Astrocyte of the cerebellum (primary cell): ENCODE results near the gene TMEM82.

Experiments
- DNase-seq: peaks from one replicate; pipeline ENCODE4 v3.0.0-alpha.2; 2011; ENCODE audit warnings: low read depth
- H3K4me3 ChIP-seq: 2 replicates; pipeline ENCODE4 v1.5.1; 2011; ENCODE audit warnings: mild to moderate bottlenecking, low read depth, low read length, moderate library complexity
- in situ Hi-C: cut with HindIII; loops from 2 replicates; pipeline ENCODE4 v1.10.0; 2017; ENCODE audit warnings: low sequenced_read_pairs
- TF ChIP-seq, protein P1 (sequence below): IDR thresholded peaks from 2 replicates; pipeline ENCODE4 v1.5.1; 2012; ENCODE audit warnings: low read length, low read depth, moderate library complexity, mild to moderate bottlenecking; ENCODE audit errors: missing control alignments

TMEM82 gene

DNA sequence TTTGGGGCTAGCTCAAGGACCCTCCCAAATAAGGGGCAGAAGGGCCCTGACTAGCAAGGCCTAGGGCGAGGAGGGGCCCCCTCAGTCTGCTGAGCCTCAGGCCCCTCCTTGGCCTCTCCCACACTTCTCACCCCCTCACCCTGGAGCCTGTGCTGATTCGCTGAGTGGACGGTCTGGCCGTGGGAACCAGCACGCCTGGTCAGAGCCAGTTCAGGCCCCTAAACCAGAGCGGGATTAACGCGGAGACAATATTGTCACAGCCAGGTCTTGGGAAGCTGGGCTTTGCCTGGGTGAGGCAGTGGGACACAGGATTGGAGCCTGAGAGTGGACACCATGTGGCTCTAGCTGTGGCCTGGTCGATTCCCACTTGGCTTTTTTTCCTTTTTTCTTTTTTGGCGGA is 11.5 kb downstream of the TMEM82 start:
- TF ChIP-seq, protein P1, sequence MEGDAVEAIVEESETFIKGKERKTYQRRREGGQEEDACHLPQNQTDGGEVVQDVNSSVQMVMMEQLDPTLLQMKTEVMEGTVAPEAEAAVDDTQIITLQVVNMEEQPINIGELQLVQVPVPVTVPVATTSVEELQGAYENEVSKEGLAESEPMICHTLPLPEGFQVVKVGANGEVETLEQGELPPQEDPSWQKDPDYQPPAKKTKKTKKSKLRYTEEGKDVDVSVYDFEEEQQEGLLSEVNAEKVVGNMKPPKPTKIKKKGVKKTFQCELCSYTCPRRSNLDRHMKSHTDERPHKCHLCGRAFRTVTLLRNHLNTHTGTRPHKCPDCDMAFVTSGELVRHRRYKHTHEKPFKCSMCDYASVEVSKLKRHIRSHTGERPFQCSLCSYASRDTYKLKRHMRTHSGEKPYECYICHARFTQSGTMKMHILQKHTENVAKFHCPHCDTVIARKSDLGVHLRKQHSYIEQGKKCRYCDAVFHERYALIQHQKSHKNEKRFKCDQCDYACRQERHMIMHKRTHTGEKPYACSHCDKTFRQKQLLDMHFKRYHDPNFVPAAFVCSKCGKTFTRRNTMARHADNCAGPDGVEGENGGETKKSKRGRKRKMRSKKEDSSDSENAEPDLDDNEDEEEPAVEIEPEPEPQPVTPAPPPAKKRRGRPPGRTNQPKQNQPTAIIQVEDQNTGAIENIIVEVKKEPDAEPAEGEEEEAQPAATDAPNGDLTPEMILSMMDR = no peak
- in situ Hi-C loops = no loop called here
- no peak overlapping the region for H3K4me3 ChIP-seq
- no peak for DNase-seq

DNA sequence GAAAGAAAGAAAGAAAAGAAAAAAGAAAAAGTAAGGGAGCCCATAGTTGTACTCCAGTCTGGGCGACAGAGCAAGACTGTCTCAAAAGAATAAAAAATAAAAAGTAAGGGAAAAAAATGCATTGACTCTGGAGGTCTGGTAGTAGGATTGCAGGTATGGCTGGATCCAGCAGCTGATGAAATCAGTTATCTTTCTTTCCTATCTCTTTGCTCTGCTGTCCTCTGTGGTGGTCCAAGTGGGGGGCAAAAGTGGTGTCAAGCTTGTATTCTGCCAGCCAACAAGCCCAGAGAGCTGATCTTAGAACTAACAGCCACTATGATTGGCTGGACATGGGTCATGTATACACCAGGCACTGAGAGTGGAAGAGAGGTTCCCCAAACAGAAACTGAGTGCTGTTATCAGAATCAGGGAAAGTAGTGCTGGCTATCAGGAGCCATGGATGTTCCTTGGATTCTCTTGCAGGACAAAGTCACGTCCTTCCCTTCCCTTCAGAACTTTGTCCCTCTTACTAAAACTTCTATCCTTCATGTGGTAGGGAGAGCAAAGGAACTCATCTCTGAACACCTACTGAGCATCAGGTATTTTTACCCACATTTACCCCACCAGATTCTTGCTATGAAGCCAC is 12.8 kb downstream of the TMEM82 start:
- in situ Hi-C loops = no loop called here
- DNase-seq = no peak
- no peak overlapping the region for H3K4me3 ChIP-seq
- TF ChIP-seq, protein P1 = no peak

DNA sequence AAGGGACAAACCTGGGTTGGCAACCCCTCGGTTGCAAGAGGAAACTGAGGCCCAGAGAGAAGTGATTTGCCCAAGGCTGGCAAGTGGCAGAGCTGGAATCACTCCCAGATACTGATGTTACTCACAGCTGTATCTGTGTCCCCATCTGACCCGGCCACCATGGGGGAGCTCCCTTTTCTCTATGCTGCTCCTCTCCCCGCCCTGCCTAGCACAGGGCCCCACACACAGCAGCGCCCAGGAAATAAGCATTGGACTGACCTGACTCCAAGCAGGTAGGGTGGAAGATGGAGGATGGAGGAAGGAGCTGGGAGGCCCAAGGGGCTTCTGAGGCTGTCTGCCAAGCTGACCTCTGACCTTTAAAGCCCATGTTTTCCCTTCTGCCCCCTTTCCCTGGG is 13.3 kb downstream of the TMEM82 start:
- in situ Hi-C loops = no loop called here
- TF ChIP-seq, protein P1 = no peak

DNA sequence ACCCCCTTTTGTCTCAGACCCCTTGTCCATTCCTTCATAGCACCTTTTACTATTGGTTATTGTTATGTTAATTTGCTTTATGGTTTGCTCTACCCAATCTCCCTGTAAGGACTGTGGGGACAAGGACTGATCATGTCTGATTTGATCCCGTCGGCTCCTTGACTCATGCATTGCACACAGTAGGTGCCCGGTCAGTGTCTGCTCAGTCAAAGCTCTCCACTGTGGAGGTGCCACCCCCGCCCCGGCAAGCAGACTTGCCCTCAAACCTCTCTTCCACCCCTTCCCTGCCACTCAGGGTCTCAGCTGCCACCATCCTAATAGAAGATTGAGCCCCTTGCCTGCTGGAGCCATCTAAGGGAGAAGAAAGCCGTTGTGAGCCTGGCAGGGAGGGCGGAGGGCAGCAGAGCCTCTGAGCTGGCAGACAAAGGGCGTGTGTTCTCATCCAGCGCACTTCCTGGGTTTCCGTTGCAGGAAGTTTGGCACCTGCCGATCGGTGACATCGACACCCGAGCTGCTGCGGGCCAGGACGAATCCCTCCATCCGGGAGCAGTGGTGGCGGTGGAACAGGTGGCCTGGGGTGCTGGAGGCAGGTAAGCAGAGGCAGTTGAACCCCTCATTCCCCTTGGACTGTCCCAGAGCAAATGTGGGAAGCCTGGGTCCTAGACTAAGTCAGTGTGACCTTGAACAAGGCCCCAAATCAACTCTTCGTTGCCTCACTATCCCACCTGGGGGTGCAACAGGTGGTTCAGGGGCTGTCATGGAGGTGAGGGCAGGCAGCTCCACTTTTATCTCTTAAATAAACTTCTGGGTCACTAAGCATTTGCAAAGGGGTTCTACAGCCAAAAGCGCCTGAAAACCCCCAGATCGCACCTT is 14.1 kb downstream of the TMEM82 start:
- in situ Hi-C loops = no loop called here
- no peak overlapping the region for H3K4me3 ChIP-seq
- TF ChIP-seq, protein P1 = no peak
- DNase-seq = no peak

More for the DNA sequence above, 13.3 kb downstream of the TMEM82 start:
- H3K4me3 ChIP-seq = no peak overlapping the region
- no peak for DNase-seq

DNA sequence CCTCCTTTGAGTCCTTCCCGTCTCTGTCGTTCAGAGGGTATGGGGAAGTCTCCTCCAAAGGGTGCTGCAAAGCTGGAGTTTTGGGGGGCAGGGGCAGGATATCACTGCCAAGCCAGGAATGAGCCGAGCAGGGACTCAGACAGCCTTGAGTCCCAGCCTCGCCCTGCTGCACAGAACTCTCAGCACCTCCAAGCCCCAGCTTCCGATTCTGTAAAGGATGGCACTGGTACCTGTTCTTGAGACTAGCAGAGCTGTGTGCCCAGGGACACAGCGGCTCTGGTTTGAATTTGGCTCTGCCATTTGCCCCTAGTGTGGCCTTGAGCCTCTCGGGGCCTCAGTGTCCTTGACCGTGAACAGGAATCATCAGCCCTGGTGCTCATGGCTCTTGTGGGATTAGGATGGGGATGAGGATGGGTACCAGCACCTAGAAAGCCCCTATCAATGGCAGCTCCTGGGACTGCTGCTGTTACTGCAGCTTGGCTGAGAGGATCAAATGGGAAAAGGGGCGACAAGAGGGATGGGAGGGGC is 14.8 kb downstream of the TMEM82 start:
- in situ Hi-C loops = no loop called here
- no peak for DNase-seq
- no peak overlapping the region for H3K4me3 ChIP-seq
- TF ChIP-seq, protein P1 = no peak

DNA sequence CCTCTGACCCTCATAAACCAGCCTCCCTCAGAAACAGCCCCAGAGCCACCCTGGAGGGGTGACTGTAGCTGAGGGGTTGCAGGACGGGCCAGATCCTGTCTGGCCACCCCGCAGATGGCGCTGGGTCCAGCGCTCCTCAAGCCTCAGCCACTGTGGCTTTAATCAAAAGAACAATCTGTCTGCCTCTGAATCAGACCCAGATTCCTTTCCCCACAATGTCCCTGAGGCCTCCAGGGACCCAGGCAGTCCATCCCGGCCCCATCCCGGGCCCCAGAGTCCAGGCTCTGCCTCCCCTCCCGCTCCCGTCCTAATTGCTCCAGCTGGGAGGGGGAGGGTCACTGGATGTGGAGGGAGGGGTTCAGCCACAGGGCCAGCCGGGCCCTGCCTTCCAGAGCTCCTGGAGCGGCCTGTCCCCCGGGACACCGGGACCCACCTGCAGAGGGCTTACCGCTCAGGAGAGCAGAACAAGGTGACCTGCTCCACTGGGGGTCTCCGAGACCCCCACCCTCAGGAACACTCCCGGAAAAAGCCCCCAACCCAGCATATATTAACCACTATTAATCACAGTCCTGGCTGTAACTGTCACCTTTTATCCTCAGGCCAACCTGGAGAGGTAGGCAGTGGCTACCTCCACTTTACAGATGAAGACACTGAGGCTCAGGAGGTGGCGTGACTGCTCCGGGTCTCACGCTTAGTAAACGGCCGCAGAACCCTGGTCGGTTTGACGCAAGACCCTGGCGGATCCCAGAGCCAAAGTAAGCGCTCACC is 15.5 kb downstream of the TMEM82 start:
- in situ Hi-C loops = no loop called here
- peak overlapping the region; percentile 84 for H3K4me3 ChIP-seq
- no peak for DNase-seq
- TF ChIP-seq, protein P1 = no peak
